Astrocyte (in vitro differentiated cells and primary cell): Measurements from ENCODE around the gene PLCL1. TPM values are rescaled to one million over a fixed set of nuclear protein-coding genes. Genes with fewer than 3 reads are reported as not detected.
A peak's percentile ranks its signal among the peaks of the same experiment; 100 is the strongest.

Experiments used
- DNase-seq: peaks from one replicate; pipeline ENCODE4 v3.0.0-alpha.2; 2010; ENCODE audit warnings: low read depth
- FAIRE-seq: peaks from 2 replicates; lab custom pipeline; 2011; peaks lifted over from hg19 to GRCh38; lab: Jason Lieb, UNC
- H2AFZ ChIP-seq: 2 replicates; pipeline ENCODE4 v1.6.0; 2012; ENCODE audit warnings: low read depth, low read length, inconsistent platforms
- H3K27ac ChIP-seq: 2 replicates; pipeline ENCODE4 v1.5.1; 2011; ENCODE audit warnings: low read depth, low read length, inconsistent platforms
- H3K27me3 ChIP-seq: 2 replicates; pipeline ENCODE4 v1.6.0; 2011; ENCODE audit warnings: low read length, inconsistent platforms; ENCODE audit not compliant: insufficient read depth
- H3K36me3 ChIP-seq: 2 replicates; pipeline ENCODE4 v1.5.1; 2011; ENCODE audit warnings: low read length, inconsistent platforms; ENCODE audit not compliant: insufficient read depth
- H3K4me1 ChIP-seq: 2 replicates; pipeline ENCODE4 v1.5.1; 2011; ENCODE audit warnings: low read length, inconsistent platforms; ENCODE audit not compliant: insufficient read depth
- H3K4me2 ChIP-seq: 2 replicates; pipeline ENCODE4 v1.6.0; 2012; ENCODE audit warnings: low read length, inconsistent platforms
- H3K4me3 ChIP-seq: 2 replicates; pipeline ENCODE4 v1.5.1; 2011; ENCODE audit warnings: low read depth, mild to moderate bottlenecking, low read length, inconsistent platforms; ENCODE audit not compliant: insufficient read depth
- H3K79me2 ChIP-seq: 2 replicates; pipeline ENCODE4 v1.6.0; 2012; ENCODE audit warnings: mild to moderate bottlenecking, low read length, inconsistent platforms; ENCODE audit not compliant: insufficient read depth
- H3K9ac ChIP-seq: 2 replicates; pipeline ENCODE4 v1.6.0; 2012; ENCODE audit warnings: mild to moderate bottlenecking, low read length, inconsistent platforms
- H3K9me3 ChIP-seq: 2 replicates; pipeline ENCODE4 v1.5.1; 2012; ENCODE audit warnings: low read depth, mild to moderate bottlenecking, low read length, inconsistent platforms; ENCODE audit not compliant: insufficient read depth
- H4K20me1 ChIP-seq: 2 replicates; pipeline ENCODE4 v1.6.0; 2012; ENCODE audit warnings: low read length, inconsistent platforms; ENCODE audit not compliant: insufficient read depth
- H3K27ac Mint-ChIP-seq: one replicate; pipeline ENCODE4 v1.8.0; 2021; ENCODE audit warnings: mild to moderate bottlenecking, mixed read lengths; ENCODE audit not compliant: unreplicated experiment
- H3K27me3 Mint-ChIP-seq: one replicate; pipeline ENCODE4 v1.8.0; 2021; ENCODE audit warnings: low read depth, mixed read lengths; ENCODE audit not compliant: unreplicated experiment
- H3K36me3 Mint-ChIP-seq: one replicate; pipeline ENCODE4 v1.8.0; 2021; ENCODE audit warnings: low read depth, mixed read lengths; ENCODE audit not compliant: unreplicated experiment
- H3K4me1 Mint-ChIP-seq: one replicate; pipeline ENCODE4 v1.8.0; 2021; ENCODE audit warnings: low read depth, mixed read lengths; ENCODE audit not compliant: unreplicated experiment
- H3K4me3 Mint-ChIP-seq: one replicate; pipeline ENCODE4 v1.8.0; 2021; ENCODE audit warnings: mild to moderate bottlenecking, moderate library complexity, mixed read lengths; ENCODE audit not compliant: unreplicated experiment
- H3K9me3 Mint-ChIP-seq: one replicate; pipeline ENCODE4 v1.8.0; 2021; ENCODE audit warnings: mild to moderate bottlenecking, mixed read lengths; ENCODE audit not compliant: unreplicated experiment
- CTCF ChIP-seq: IDR thresholded peaks from 2 replicates; pipeline ENCODE4 v1.5.1; 2011; ENCODE audit warnings: low read depth, mild to moderate bottlenecking, inconsistent platforms, low read length, moderate library complexity; ENCODE audit not compliant: insufficient read depth
- EZH2 ChIP-seq: IDR thresholded peaks from 2 replicates; pipeline ENCODE4 v1.6.1; 2012; ENCODE audit warnings: mild to moderate bottlenecking, low read length, inconsistent platforms; ENCODE audit not compliant: insufficient read depth
- total RNA-seq: library from RNA; stranded (reverse); gene quantifications from 2 replicates; pipeline ENCODE4 v1.2.1, GENCODE V29; 2021

Gene PLCL1
- total RNA-seq, 1 donor from 2014 or later: 0.84 TPM

DNA sequence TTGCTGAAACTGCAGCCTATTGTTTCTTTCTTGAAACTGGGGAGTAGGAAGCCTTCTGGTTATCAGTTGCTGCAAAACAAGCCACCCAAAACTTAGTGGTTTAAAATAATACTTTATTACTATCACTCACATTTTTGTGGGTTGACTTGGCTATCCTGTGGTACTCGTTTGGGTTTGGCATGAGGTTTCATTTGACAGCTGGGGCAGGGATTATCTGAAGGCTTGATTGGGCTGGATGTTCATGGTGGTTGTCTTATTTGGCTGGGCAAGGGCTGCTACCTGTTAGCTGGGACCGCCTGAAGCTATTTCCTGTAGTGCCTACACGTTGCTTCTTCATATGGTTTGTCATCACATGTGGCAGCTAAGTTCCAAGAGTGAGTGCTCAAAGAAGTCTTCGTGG lies 122.3 kb downstream of the PLCL1 start:
- no peaks in the 10 kb centered on the region for H3K4me1 ChIP-seq
- no peaks in the 10 kb centered on the region for H4K20me1 ChIP-seq
- H3K4me2 ChIP-seq: no peak overlapping the region
- no peaks in the 10 kb centered on the region for H3K36me3 Mint-ChIP-seq
- no peak overlapping the region for H3K9ac ChIP-seq
- no peak overlapping the region for H2AFZ ChIP-seq
- no peaks in the 10 kb centered on the region for H3K27me3 Mint-ChIP-seq
- no peak overlapping the region for H3K27ac ChIP-seq
- no peak overlapping the region for H3K4me3 ChIP-seq
- DNase-seq: peak; percentile 29
- no peak overlapping the region for H3K4me3 Mint-ChIP-seq
- peaks cover 5% of the 10 kb centered on the region for H3K4me1 Mint-ChIP-seq
- no peaks in the 10 kb centered on the region for H3K9me3 Mint-ChIP-seq
- no peak overlapping the region for H3K27ac Mint-ChIP-seq
- TF ChIP-seq EZH2 (no peak), CTCF (no peak)
- FAIRE-seq: no peak
- H3K36me3 ChIP-seq: no peaks in the 10 kb centered on the region
- H3K9me3 ChIP-seq: no peaks in the 10 kb centered on the region
- H3K27me3 ChIP-seq: no peaks in the 10 kb centered on the region
- H3K79me2 ChIP-seq: no peaks in the 10 kb centered on the region

GRCh38 chr2:197927994-197928393 lies 123.6 kb downstream of the PLCL1 start:
- peak; percentile 64 for FAIRE-seq
- H3K9ac ChIP-seq: no peak overlapping the region
- no peak overlapping the region for H3K4me2 ChIP-seq
- H3K27ac ChIP-seq: no peak overlapping the region
- H2AFZ ChIP-seq: no peak overlapping the region
- H3K9me3 ChIP-seq: no peaks in the 10 kb centered on the region
- no peak overlapping the region for H3K4me3 ChIP-seq
- no peaks in the 10 kb centered on the region for H3K27me3 Mint-ChIP-seq
- H4K20me1 ChIP-seq: no peaks in the 10 kb centered on the region
- H3K9me3 Mint-ChIP-seq: no peaks in the 10 kb centered on the region
- TF ChIP-seq CTCF: no peak
- no peak for TF ChIP-seq EZH2
- H3K36me3 ChIP-seq: no peaks in the 10 kb centered on the region
- no peaks in the 10 kb centered on the region for H3K4me1 ChIP-seq
- H3K4me1 Mint-ChIP-seq: peaks cover 5% of the 10 kb centered on the region
- H3K79me2 ChIP-seq: no peaks in the 10 kb centered on the region
- no peak overlapping the region for H3K4me3 Mint-ChIP-seq
- no peak for DNase-seq
- H3K27ac Mint-ChIP-seq: no peak overlapping the region
- no peaks in the 10 kb centered on the region for H3K36me3 Mint-ChIP-seq
- no peaks in the 10 kb centered on the region for H3K27me3 ChIP-seq

DNA sequence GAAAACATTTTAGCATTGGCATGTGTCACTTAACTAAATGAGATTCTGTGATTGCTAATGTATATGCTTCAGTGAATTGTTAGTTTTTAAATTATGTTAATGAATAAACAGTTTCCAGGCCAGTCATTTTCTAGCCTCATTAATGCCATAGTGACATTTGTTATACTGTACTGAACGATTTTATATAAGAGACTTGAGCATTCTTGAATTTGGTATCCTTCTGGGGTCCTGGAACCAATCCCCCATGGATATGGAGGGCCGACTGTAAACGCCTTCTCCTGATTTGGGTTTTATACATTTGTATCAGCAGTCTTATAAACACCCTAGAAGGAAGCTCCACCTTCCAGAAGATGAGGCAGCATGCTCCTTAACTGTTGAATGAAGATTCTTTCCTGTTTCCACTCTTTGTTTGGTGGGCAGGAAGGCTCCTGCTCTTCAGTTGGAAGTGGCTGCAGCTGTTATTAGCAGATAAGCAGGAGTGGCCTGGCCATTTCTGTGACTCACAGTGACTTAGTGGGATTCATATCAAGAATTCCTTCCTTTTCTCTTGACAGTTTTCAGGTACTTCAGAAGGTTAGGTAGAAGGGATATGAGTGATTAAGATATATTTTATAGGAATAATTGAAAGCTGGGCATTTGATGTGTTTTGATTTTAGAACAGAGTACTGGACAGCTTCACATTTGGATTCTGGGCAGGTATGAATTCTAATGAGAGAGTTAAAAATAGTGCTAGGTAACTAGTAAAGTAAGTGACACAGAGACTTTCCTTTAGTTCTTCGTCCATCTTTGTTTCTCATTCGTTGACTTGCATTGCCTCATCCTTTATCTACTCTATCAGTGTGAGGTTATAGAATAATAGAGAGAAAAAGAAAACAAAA lies 124.9 kb downstream of the PLCL1 start:
- FAIRE-seq (no peak), DNase-seq (no peak)
- Histone ChIP-seq H3K79me2 (no peaks in the 10 kb centered on the region), H3K4me2 (no peak overlapping the region), H3K27me3 (no peaks in the 10 kb centered on the region), H2AFZ (no peak overlapping the region), H4K20me1 (no peaks in the 10 kb centered on the region), H3K36me3 (no peaks in the 10 kb centered on the region), H3K4me3 (no peak overlapping the region), H3K9me3 (no peaks in the 10 kb centered on the region), H3K27ac (no peak overlapping the region), H3K4me1 (no peaks in the 10 kb centered on the region), H3K9ac (no peak overlapping the region)
- Mint-ChIP-seq H3K9me3 (no peaks in the 10 kb centered on the region), H3K27me3 (no peaks in the 10 kb centered on the region), H3K4me1 (peaks cover 5% of the 10 kb centered on the region), H3K36me3 (no peaks in the 10 kb centered on the region), H3K27ac (no peak overlapping the region), H3K4me3 (no peak overlapping the region)
- TF ChIP-seq EZH2: no peak
- no peak for TF ChIP-seq CTCF
